ENCODE data around the gene CMBL.
A peak's percentile ranks its signal among the peaks of the same experiment; 100 is the strongest.
"Not testable (repeated sequence)": the region's sequence is repeated elsewhere in the genome, so short reads cannot be mapped to it uniquely, and the experiment has no call there.

CMBL gene

DNA sequence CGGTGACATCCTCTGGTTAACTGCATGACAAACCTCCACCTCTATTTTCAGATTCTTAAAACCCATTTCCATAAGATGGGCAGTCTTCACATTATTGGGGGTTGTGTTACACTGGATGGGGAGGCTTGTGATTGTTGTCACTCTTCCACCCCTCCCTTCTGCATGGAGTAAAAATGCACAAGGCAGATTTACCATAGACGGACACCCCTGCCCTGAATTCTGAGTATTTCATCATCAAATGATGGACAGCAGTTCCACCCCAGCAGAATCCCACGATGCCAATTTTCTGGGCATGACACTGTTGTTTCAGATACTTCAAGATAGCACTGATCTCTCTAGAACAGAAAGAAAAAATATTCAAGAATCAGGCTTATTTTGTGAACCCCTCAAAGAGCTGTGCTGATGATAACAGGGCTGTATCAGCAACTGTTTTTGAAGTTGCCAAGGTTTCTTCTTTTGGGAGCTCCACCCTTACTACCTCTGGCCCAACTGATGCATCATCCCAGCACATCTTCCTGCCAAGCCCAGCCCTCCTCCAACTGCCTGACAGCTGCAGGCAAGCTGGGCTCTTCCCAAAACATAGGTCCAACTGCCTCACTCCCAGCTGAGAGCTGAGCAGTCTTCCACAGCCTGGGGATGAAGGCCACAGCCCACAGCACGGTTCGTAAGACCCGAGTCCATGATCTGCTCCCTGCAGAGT is 21.4 kb downstream of the CMBL start:
- no peak for DNase-seq

DNA sequence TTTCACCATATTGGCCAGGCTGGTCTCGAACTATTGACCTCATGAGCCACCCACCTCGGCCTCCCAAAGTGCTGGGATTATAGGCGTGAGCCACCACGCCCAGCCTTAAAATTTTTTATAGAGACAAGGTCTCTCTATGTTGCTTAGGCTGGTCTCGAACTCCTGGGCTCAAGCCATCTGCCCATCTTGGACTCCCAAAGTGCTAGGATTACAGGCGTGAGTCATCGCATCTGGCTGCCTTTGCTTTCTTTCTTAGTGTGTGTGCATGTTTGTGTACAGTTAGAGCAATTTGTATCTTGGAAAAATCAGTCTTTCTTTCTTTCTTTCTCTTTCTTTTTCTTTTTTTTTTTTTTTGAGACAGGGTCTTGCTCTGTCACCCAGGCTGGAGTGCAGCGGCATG is 22.3 kb downstream of the CMBL start:
- not testable (repeated sequence) for DNase-seq

DNA sequence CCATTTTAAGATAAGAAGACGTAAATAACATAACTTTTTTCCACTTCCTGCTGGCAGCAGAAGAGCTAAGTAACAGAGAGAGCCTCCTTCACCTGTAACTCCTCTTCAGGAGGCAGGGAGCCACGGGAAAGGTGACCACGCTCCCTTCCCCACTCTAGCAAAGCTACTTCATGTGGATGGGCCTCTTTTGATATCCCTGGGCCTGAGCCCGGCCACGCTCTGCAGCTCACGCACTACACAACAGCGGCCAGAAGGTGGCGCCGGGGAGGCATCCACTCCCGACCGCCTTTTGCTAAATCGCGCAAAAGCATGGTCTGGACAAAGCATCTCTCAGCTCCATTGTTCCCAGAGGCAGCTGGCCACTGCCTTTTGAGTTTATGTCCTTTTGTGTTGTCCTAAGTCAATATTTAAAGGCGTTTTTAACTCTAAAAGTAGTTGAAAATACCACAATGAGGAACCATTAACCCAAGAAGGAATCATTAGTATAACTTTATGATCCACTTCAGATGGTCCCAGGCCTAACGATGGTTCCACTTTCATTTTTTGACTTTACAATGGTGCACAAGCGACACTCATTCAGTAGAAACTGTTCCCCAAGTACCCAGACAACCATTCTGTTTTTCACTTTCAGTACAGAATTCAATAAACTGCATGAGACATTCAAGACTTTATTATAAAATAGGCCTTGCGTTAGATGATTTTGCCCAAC is 23.6 kb downstream of the CMBL start:
- peak in 50 of 51 donors; percentile 12 to 90 (median 68) for DNase-seq

DNA sequence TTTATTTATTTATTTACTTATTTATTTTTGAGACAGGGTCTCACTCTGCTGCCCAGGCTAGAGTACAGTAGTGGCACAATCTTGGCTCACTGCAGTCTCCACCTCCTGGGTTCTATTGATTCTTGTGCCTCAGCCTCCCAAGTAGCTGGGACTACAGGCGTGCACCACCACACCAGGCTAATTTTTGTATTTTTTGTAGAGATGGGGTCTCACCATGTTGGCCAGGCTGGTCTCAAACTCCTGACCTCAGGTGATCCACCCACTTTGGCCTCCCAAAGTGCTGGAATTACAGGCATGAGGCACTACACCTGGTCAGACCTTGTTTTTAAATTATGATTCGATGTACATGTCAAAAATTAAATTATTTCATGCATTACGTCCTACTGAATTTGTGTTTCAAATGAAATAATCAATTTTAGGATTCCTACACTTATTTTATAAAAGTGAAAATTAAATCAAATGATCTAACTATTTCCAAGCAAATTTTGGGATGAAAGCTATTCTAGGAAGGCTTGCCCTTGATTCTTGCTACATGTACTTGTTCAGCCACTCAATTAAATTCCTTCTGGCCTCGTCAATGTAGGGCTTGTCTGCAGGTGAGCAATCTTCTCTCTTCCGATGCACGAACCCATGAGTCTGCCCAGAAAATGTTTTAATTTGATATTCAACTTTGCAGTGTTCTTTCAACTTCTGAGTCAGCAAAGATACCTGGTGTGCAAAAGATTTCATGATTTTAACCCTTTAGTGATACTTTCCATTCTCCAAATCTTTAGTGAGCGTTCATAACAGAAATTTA is 27.6 kb downstream of the CMBL start:
- no peak for DNase-seq

DNA sequence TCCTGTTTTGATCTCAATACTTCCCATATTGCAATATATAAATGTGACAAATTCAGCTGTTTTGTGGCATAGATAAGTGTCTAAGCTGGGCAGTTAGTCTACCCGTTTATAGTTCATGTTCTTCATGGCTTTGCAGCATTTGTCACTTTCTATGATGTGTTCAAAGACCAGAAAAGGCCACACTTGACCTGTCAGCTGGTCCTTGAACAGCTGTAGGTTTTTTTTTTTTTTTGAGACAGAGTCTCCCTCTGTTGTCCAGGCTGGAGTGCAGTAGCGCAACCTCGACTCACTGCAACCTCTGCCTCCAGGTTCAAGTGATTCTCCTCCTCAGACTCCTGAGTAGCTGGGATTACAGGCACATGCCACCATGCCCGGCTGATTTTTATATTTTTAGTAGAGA is 28.4 kb downstream of the CMBL start:
- no peak for DNase-seq

DNA sequence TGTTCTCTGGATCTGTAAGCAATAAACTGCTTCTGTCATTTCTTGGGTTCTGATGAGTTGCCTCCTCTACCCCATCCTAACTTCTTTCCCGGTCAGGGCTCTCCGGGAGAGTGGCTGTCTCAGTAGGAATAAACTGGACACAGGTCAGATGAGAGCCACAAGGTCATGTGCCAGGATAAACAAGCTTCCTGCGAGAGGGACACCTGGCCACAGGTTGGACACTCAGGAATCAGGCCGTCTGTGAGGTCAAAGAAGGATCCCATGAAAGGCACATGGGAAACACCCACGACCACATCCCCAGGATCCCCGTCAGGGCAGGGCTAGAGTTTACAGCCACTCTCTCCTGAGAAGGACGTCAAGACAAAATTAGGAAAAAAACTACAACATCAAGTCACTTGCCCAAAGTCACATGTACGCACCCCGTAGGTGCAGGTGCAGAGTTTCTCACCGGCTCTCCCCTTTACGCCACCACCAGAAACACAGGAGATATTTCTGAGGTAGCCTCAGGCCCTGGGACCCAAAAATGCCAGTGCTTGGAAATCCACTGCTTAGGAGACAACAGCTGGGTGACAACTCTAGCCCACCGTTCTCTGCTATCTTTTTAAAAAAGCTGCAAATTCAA is 28.9 kb downstream of the CMBL start:
- DNase-seq: no peak

DNA sequence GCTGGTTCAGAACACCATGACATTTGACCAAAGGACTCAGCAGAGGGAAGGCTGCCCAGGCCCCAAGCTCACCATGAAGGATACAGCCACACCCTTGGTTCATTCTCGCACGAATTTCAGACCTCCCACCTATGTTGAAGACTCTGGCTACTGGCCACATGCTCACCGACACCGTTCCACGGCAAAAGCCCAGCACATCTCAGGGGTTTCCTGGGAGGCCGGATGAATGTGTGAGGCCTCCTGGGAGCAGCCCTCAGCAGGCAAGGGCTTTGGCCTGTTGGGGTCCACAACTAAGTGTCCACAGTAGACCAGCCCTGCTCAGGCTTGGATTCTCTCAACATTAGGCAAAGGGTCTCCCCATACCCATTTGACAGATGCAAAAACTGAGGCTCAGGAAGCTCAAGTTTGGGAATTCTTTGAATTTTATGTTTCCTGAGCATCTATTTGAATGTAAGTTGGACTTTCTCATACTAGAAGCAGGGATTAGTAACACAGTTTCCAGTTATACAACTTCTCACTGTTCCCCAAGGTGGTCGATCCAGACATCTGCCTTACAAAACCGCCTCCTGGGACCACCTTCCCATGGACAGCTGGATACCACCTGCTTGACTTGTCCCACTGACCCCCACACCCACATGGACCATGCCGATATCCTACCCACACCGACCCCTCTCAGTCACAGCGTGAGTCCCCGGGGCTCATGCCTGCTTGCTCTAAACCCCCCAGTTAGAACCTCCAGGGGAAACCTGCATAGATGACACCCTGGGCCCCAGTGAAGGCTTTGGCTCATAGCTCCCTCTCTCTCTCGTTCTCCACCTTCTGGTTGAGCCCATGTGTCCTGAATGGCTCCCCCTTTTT is 29.7 kb downstream of the CMBL start:
- DNase-seq: no peak

DNA sequence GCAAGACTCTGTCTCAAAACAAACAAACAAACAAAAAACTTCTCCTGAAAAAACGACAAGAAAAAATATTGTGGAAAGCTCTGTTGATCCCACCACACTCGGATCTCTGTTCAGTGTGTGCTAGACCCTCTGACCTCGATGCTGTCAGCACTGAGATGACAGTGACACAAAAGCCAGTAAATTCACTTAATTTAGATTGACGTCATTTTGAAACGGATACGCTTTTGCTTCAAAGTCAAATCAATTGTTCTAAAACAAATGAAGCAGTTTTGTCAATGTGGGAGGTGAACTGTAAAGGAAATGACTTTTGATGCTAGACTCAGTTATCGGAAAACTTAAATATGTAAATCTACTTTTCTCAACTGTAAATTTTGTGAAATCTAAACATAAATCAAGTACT is 31.0 kb downstream of the CMBL start:
- no peak for DNase-seq

DNA sequence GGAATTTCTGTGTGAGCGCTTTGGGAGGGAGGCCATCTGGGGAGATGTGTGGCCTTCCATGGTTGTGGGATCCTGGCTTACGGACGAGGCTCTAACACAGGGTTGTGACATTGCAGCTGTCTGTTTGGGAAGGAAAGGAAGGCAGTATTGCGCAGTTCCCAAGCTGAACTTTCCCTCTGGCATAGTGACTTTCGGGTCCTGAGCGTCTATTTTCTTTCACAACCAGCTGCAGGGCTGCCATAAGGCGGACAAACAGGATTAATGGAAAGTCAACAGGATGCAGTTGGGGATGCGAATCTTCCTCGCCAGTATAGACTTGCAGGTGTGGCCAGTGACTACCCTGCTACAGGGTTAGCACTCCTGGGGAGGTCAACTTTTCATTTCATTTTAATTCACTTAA is 31.7 kb downstream of the CMBL start:
- no peak for DNase-seq

DNA sequence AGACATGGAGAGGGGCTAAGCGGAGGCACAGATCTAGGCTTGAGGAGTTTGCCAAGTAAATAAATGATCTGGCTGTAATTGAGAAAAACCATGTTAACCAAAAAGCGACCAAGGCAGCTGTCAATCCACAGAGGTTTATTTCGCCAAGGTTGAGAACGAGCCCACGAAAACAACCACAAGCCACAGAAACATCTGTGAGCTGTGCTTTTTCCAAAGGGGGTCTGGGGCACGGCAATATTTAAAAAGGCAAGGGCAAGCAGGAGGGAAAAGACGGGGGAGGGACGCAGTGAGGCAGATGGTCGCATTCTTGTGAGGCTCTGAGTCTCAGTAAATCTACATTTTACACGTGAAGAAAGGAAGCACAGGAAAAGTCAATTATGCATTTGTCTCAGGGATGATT is 32.2 kb downstream of the CMBL start:
- DNase-seq: no peak

DNA sequence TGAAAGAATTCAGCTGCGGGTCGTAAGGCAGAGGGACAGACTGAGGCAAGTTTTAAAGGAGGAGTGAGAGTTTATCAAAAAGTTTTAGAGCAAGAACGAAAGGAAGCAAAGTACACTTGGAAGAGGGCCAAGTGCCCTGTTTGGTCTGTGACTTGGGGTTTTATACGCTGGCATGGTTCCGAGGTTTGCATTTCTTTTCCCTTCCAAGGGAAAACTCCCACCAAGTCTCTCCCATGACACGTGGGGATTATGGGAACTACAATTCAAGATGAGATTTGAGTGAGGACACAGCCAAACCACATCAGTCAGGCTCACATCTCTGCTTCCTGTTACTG is 34.9 kb downstream of the CMBL start:
- not testable (repeated sequence) for DNase-seq

DNA sequence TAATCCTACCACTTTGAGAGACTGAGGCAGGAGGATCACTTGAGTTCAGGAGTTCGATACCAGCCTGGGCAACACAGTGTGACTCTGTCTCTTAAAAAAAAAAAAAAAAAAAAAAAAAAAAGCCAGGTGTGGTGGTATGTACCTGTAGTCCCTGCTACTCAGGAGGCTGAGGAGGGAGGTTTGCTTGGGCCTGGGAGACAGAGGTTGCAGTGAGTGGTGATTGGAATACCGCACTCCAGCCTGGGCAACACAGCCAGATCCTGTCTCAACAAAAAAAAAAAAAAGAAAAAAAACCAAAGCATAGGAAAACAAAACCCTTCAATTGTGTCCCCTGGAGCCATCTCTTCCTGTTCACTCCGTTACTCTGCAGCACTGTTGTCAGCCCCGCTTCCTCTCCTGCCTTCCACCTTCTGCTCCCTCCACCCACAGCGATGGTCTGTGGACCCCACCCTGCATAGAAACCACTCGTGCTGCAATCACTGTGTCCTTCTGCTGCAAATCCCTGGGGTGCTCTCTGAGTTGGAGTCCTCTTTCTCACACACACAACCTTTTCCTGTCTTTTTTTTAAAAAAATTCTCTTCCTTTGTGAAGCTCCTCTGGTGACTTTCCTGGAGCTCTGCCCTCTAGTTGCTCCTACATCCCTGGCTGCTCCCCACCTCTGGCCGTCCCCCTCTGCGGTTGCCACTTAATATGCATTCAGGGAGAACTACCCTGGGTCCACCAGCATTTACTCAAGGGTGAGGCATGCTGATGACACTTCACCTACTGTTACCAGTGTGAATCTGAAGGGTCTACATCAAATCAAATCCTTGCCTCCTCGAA is 35.4 kb downstream of the CMBL start:
- DNase-seq: no peak

DNA sequence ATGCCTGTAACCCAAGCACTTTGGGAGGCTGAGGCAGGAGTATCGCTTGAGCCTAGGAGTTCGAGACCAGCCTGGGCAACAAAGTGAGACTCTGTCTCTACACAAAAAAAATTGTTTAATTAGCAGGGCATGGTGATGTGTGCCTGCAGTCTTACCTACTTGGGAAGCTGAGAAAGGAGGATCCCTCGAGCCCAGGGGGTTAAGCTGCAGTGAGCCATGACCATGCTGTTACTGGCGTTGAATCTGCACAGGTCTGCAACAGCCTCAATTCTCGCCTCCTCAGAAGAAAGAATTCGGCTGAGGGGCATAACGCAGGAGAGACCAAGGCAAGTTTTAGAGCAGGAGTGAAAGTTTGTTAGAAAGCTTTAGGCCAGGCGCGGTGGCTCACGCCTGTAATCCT is 39.6 kb downstream of the CMBL start:
- DNase-seq: no peak

DNA sequence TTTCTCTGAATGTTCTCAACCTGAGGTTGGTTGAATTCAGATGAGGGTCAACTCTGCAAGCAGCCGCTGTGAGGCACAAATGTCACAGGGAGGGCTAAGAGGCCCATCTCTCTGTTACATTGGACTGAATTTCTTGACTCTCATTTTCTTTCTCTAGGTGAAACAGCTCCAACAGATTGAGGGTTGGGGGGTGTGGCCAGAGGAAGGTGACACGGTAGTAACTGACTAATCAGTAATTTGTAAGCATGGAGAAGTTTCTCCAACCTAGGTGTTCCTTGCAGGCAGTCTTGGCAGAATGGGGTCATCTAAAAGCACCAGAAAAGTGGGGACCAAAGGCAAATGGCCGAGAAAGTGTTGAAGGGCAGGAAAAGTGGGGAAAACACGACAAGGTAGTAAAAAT is 40.9 kb downstream of the CMBL start:
- DNase-seq: no peak

DNA sequence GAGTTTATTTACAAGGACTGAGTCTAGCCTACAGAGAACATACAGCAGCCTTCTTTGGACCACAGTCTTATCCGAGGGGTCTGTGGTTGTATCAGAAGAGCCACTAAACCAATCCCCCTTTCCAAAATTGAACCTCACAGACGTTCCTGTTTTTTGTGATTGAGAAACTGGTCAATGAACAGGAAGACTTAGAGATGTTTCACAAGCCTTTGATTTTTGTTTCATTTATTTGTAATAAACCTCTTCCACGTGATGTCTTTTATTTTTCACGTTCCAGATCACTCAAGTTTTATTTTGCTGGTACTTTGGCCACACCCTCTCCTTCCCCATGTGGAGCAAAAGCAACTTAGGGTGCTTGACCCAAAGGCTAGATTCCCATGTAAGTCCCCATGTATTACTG is 41.6 kb downstream of the CMBL start:
- no peak for DNase-seq

DNA sequence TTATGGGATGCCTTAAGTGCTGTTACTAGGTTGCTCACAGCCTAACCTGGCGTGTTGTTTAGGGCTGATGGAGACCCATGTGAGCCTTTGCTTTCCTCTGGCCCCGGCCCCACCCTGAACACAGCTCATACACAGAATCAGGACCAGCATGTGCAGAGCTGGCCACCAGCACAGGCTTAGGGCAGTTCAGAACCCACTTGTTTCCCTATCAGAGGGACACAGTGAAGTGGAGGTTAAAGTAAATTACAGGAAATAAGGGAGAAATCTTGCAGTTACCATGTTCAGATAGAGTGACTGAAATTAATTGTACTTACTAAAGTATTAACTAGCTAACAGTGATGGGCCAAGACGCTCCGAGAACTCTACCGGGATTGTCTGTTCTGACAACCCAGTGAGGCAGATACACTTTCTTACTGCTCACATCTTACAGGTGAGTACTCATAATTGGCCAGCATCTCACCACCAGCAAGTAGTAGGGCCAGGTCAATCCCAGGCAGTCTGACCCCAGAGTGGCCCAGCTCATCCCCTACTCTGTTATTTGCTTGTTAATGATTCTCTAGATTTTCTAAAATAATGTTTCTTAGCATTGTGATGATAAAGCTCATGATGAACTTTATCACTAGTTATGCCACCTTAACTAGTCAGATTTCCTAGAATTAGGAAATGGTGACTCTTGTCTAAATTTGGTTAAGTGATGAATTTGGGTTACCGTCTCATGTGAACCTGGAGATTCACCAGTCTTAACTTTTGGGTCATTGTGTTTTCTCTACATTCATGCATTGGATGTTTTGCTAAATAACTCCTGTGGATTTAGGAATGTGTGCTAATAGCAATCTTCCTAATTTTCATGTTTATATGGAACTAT is 42.2 kb downstream of the CMBL start:
- DNase-seq: no peak

DNA sequence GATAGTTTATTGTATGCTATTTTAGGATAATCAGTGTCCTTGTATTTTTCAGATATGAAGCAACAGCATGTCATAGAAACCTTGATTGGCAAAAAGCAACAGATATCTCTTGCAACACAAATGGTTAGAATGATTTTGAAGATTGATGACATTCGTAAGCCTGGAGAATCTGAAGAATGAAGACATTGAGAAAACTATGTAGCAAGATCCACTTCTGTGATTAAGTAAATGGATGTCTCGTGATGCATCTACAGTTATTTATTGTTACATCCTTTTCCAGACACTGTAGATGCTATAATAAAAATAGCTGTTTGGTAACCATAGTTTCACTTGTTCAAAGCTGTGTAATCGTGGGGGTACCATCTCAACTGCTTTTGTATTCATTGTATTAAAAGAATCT is 43.1 kb downstream of the CMBL start:
- DNase-seq: peak in 1 of 51 donors; percentile 7

DNA sequence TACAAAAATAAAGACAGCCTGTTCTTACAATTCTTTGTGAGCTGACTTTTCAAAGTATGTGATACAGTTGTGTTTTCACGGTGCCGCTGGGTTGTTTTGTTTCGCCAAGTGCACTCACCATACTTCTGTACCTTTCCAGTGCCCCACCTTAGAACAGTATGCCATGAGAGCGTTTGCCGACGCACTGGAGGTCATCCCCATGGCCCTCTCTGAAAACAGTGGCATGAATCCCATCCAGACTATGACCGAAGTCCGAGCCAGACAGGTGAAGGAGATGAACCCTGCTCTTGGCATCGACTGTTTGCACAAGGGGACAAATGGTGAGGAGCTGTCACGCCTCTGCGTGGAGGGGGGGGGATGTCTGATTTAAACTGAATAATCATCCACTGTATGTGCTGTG is 44.7 kb downstream of the CMBL start:
- no peak for DNase-seq

DNA sequence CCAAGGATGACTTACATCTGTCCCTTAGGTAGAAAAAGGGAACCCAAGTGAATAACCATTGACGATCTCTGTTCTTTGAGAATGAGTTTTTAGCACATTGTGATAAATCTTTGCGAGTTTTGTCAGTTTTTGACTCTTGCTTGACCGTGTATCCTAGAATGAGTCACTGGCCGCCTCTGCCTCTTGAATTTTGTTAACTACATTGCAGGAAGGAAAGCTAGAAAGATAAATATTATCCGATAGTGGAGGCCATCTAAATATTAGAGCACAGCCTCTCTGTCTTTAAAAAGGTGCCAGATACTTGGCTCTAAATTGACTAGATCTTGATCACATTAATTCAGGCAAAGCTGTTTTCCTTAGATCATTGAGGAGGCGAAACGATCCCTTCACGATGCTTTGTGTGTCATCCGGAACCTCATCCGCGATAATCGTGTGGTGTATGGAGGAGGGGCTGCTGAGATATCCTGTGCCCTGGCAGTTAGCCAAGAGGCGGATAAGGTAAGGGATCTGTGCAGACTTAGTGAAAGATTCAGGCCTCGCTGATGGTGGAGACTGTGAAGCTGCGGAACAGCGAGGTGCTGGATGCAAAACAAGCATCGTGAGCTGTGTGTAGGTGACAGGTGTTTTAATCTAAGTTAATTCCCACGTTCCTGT is 45.5 kb downstream of the CMBL start:
- no peak for DNase-seq

Measured in hypothalamus (tissue), 51 donors.